GM23338 (cell line): ENCODE results near the gene ACOT2. TPM values are rescaled to one million over a fixed set of nuclear protein-coding genes. Genes with fewer than 3 reads are reported as not detected.

Experiments
- ATAC-seq: fragments of 200-7000 bp; cut with Tn5 transposase; 3 replicates; pipeline ENCODE4 v1.9.1; 2020
- DNase-seq: peaks from one replicate; pipeline ENCODE4 v3.0.0-alpha.2; 2015; ENCODE audit warnings: low spot score
- H2AFZ ChIP-seq: fragments of 200-600 bp; sonication (generic); 2 replicates; pipeline ENCODE4 v1.8.0; 2016; ENCODE audit warnings: antibody characterized with exemption, mild to moderate bottlenecking, moderate library complexity
- H3F3A ChIP-seq: fragments of 200-600 bp; sonication (generic); replicated peaks from 2 replicates; pipeline ENCODE4 v1.8.0; 2017; ENCODE audit warnings: antibody characterized with exemption, mixed run types, low read depth
- H3K27ac ChIP-seq: fragments of 200-600 bp; sonication (generic); 2 replicates; pipeline ENCODE4 v1.6.1; 2016; ENCODE audit warnings: low read depth
- H3K27me3 ChIP-seq: fragments of 200-600 bp; sonication (generic); 2 replicates; pipeline ENCODE4 v1.8.0; 2016; ENCODE audit warnings: mild to moderate bottlenecking, mixed run types, moderate library complexity; ENCODE audit not compliant: insufficient read depth
- H3K36me3 ChIP-seq: fragments of 200-600 bp; sonication (generic); 2 replicates; pipeline ENCODE4 v1.8.0; 2016; ENCODE audit warnings: mild to moderate bottlenecking; ENCODE audit not compliant: insufficient read depth
- H3K4me1 ChIP-seq: fragments of 200-600 bp; sonication (generic); 2 replicates; pipeline ENCODE4 v1.8.0; 2016; ENCODE audit warnings: mild to moderate bottlenecking, moderate library complexity; ENCODE audit not compliant: insufficient read depth
- H3K4me2 ChIP-seq: fragments of 200-600 bp; sonication (generic); 2 replicates; pipeline ENCODE4 v1.7.1; 2017; ENCODE audit warnings: mixed run types
- H3K4me3 ChIP-seq: fragments of 200-600 bp; sonication (generic); 2 replicates; pipeline ENCODE4 v1.6.1; 2016; ENCODE audit warnings: mixed run types
- H3K79me2 ChIP-seq: fragments of 200-600 bp; sonication (generic); replicated peaks from 2 replicates; pipeline ENCODE4 v1.8.0; 2017; ENCODE audit warnings: mild to moderate bottlenecking; ENCODE audit not compliant: insufficient read depth
- H3K9me2 ChIP-seq: fragments of 200-600 bp; sonication (generic); 2 replicates; pipeline ENCODE4 v1.8.0; 2017; ENCODE audit not compliant: insufficient read depth
- H4K20me1 ChIP-seq: fragments of 200-600 bp; sonication (generic); replicated peaks from 2 replicates; pipeline ENCODE4 v1.8.0; 2017; ENCODE audit warnings: mild to moderate bottlenecking; ENCODE audit not compliant: insufficient read depth
- H3K27ac Mint-ChIP-seq: 2 replicates; pipeline ENCODE4 v1.8.0; 2020; ENCODE audit warnings: inconsistent platforms, mild to moderate bottlenecking, moderate library complexity, mixed read lengths
- H3K27me3 Mint-ChIP-seq: 3 replicates; pipeline ENCODE4 v1.8.0; 2022; ENCODE audit warnings: low read depth, mild to moderate bottlenecking, moderate library complexity, mixed read lengths, inconsistent platforms; ENCODE audit not compliant: insufficient read depth, poor library complexity
- H3K36me3 Mint-ChIP-seq: 3 replicates; pipeline ENCODE4 v1.8.0; 2021; ENCODE audit warnings: low read depth, mild to moderate bottlenecking, inconsistent platforms, moderate library complexity, mixed read lengths
- H3K4me1 Mint-ChIP-seq: 3 replicates; pipeline ENCODE4 v1.8.0; 2020; ENCODE audit warnings: mild to moderate bottlenecking, inconsistent platforms, mixed read lengths
- H3K4me3 Mint-ChIP-seq: 3 replicates; pipeline ENCODE4 v1.8.0; 2021; ENCODE audit warnings: moderate library complexity, mild to moderate bottlenecking, inconsistent platforms, mixed read lengths
- H3K9me3 Mint-ChIP-seq: 3 replicates; pipeline ENCODE4 v1.8.0; 2020; ENCODE audit warnings: moderate library complexity, mild to moderate bottlenecking, inconsistent platforms, mixed read lengths
- CREB1 ChIP-seq: fragments of 250-450 bp; sonication (Bioruptor Pico); IDR thresholded peaks from 2 replicates; pipeline ENCODE4 v1.5.0; 2020; ENCODE audit warnings: low read depth, mild to moderate bottlenecking, moderate library complexity
- NANOG ChIP-seq: IDR thresholded peaks from 2 replicates; pipeline ENCODE4 v1.6.1; 2016; ENCODE audit warnings: antibody characterized with exemption, borderline replicate concordance
- POLR2AphosphoS5 ChIP-seq: IDR thresholded peaks from 2 replicates; pipeline ENCODE4 v1.6.1; 2016; ENCODE audit warnings: antibody characterized with exemption, low read depth
- STAT1 ChIP-seq: IDR thresholded peaks from one replicate; pipeline ENCODE4 v1.6.1; 2016; ENCODE audit warnings: antibody characterized with exemption; ENCODE audit not compliant: unreplicated experiment
- ZNF114 ChIP-seq: fragments of 250-450 bp; sonication (Bioruptor Pico); IDR thresholded peaks from 2 replicates; pipeline ENCODE4 v1.5.0; 2020; ENCODE audit warnings: mild to moderate bottlenecking, moderate library complexity
- polyA plus RNA-seq: library from polyadenylated mRNA; unstranded; fragments of >200 nt; fragmentation: Nextera tagmentation; extraction: Ambion mirVana; gene quantifications from 2 replicates; pipeline ENCODE4 v1.2.1, GENCODE V29; 2016
- total RNA-seq: library from RNA; depleted of rRNA; stranded (reverse); fragments of >200 nt; shearing (Covaris generic); gene quantifications from 2 replicates; pipeline ENCODE4 v1.2.3, GENCODE V29; 2014
- TF ChIP-seq, protein P1 (sequence below): IDR thresholded peaks from 2 replicates; pipeline ENCODE4 v1.6.1; 2016; ENCODE audit warnings: antibody characterized with exemption
- TF ChIP-seq, protein P2 (sequence below), 2 experiments: fragments of 200-600 bp in 1 of 2; sonication (generic) in 1 of 2; conservative IDR thresholded peaks; 2 replicates each; pipeline versions ENCODE4 v1.5.1 to v1.6.1; 2016 to 2017; ENCODE audit warnings: antibody characterized with exemption in 2 of 2, low read depth in 2 of 2, mild to moderate bottlenecking in 2 of 2, moderate library complexity in 1 of 2
- TF ChIP-seq, protein P3 (sequence below): fragments of 250-450 bp; sonication (Bioruptor Pico); IDR thresholded peaks from 2 replicates; pipeline ENCODE4 v1.5.0; 2020; ENCODE audit warnings: mild to moderate bottlenecking, moderate library complexity

The ACOT2 gene
- total and polyA plus RNA-seq, 2 experiments from 2014 or later = 9.6 to 10.7 TPM

DNA sequence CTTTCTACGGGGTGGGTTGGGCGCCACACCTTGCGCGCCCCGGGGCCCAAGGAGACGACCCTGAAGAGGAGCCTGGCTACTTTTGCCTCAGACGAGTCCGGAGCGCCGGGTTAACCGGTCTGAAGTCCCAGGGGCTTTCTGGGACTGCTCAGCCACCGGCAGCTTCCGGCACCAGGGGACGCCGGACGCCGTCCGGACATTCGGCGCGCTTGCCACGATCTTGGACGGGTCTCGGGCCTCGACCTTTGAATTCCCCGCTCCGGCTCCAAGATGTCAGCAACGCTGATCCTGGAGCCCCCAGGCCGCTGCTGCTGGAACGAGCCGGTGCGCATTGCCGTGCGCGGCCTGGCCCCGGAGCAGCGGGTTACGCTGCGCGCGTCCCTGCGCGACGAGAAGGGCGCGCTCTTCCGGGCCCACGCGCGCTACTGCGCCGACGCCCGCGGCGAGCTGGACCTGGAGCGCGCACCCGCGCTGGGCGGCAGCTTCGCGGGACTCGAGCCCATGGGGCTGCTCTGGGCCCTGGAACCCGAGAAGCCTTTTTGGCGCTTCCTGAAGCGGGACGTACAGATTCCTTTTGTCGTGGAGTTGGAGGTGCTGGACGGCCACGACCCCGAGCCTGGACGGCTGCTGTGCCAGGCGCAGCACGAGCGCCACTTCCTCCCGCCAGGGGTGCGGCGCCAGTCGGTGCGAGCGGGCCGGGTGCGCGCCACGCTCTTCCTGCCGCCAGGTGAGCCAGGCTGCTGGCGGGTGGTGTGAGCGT lies 22.9 kb downstream of the ACOT2 start, which contains the start of gene ACOT4:
ACOT4 (plus strand) TSS at position 184 of the 760 bp plus-strand sequence; CDS start at position 271, 87 bp downstream.
- Mint-ChIP-seq H3K4me3 (peak within 1 kb of the TSS; percentile 67), H3K27ac (no peak within 1 kb of the TSS), H3K27me3 (peaks cover 18% of the 10 kb centered on the region), H3K36me3 (peaks cover 7% of the 10 kb centered on the region; the same call in 1 of the 3 replicates), H3K9me3 (peaks cover 5% of the 10 kb centered on the region; the same call in 1 of the 3 replicates), H3K4me1 (no peaks in the 10 kb centered on the region)
- H4K20me1 ChIP-seq = no peaks in the 10 kb centered on the region; the same call in 1 of the 2 replicates
- DNase-seq (peak; percentile 73), ATAC-seq (peak; percentile 90)
- peaks cover 4% of the 10 kb centered on the region; the same call in 1 of the 2 replicates for H3F3A ChIP-seq
- no peaks in the 10 kb centered on the region for H3K4me1 ChIP-seq
- H3K9me2 ChIP-seq = no peaks in the 10 kb centered on the region
- TF ChIP-seq, protein P1, sequence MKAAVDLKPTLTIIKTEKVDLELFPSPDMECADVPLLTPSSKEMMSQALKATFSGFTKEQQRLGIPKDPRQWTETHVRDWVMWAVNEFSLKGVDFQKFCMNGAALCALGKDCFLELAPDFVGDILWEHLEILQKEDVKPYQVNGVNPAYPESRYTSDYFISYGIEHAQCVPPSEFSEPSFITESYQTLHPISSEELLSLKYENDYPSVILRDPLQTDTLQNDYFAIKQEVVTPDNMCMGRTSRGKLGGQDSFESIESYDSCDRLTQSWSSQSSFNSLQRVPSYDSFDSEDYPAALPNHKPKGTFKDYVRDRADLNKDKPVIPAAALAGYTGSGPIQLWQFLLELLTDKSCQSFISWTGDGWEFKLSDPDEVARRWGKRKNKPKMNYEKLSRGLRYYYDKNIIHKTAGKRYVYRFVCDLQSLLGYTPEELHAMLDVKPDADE = 0 out of 2 replicates have a peak, but pooled peaks have one; percentile 29
- TF ChIP-seq ZNF114 = no peak
- no peak for TF ChIP-seq STAT1
- TF ChIP-seq, protein P2, sequence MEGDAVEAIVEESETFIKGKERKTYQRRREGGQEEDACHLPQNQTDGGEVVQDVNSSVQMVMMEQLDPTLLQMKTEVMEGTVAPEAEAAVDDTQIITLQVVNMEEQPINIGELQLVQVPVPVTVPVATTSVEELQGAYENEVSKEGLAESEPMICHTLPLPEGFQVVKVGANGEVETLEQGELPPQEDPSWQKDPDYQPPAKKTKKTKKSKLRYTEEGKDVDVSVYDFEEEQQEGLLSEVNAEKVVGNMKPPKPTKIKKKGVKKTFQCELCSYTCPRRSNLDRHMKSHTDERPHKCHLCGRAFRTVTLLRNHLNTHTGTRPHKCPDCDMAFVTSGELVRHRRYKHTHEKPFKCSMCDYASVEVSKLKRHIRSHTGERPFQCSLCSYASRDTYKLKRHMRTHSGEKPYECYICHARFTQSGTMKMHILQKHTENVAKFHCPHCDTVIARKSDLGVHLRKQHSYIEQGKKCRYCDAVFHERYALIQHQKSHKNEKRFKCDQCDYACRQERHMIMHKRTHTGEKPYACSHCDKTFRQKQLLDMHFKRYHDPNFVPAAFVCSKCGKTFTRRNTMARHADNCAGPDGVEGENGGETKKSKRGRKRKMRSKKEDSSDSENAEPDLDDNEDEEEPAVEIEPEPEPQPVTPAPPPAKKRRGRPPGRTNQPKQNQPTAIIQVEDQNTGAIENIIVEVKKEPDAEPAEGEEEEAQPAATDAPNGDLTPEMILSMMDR (conservative IDR thresholded peaks at IDR 0.05; ENCODE audit: low read depth in 2 of 2) = peak in 1 of 2 experiments; percentile 12; a peak in 2 of 4 replicates
- TF ChIP-seq NANOG = no peak
- no peak for TF ChIP-seq CREB1
- H2AFZ ChIP-seq = peak within 1 kb of the TSS; percentile 97
- no peaks in the 10 kb centered on the region for H3K36me3 ChIP-seq
- peak within 1 kb of the TSS; percentile 83 for H3K4me2 ChIP-seq
- no peaks in the 10 kb centered on the region for H3K79me2 ChIP-seq
- H3K4me3 ChIP-seq = peak within 1 kb of the TSS; percentile 77
- peaks cover 24% of the 10 kb centered on the region for H3K27me3 ChIP-seq
- H3K27ac ChIP-seq = no peak within 1 kb of the TSS

DNA sequence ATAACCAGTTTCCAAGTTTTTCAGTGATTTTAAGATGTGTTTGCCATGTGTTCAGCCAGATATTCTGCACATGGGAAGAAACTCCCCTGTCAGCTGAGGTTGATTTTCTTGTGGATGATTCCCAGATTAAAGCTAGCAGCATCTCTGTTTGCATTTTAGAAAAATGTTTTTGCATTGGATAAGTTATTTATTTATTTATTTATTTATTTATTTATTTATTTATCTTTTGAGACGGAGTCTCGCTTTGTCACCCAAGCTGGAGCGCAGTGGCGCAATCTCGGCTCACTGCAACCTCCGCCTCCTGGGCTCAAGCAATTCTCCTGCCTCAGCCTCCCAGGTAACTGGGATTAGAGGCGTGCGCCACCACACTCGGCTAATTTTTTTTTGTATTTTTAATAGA lies 25.5 kb downstream of the ACOT2 start:
- Histone ChIP-seq H3K27me3 (peaks cover 24% of the 10 kb centered on the region), H3F3A (peaks cover 4% of the 10 kb centered on the region; the same call in 1 of the 2 replicates), H3K4me2 (no peak overlapping the region), H3K4me1 (no peaks in the 10 kb centered on the region), H3K9me2 (no peaks in the 10 kb centered on the region), H2AFZ (no peak overlapping the region), H4K20me1 (no peaks in the 10 kb centered on the region; the same call in 1 of the 2 replicates), H3K79me2 (no peaks in the 10 kb centered on the region), H3K4me3 (no peak overlapping the region), H3K36me3 (no peaks in the 10 kb centered on the region), H3K27ac (no peak overlapping the region)
- Mint-ChIP-seq H3K9me3 (peaks cover 5% of the 10 kb centered on the region; the same call in 1 of the 3 replicates), H3K4me1 (no peaks in the 10 kb centered on the region), H3K27ac (no peak overlapping the region), H3K36me3 (peaks cover 7% of the 10 kb centered on the region; the same call in 1 of the 3 replicates), H3K27me3 (peaks cover 18% of the 10 kb centered on the region), H3K4me3 (no peak overlapping the region)
- DNase-seq = no peak
- ATAC-seq = no peak
- no peak for TF ChIP-seq NANOG
- TF ChIP-seq, protein P1 = no peak
- no peak for TF ChIP-seq CREB1
- TF ChIP-seq, protein P3, sequence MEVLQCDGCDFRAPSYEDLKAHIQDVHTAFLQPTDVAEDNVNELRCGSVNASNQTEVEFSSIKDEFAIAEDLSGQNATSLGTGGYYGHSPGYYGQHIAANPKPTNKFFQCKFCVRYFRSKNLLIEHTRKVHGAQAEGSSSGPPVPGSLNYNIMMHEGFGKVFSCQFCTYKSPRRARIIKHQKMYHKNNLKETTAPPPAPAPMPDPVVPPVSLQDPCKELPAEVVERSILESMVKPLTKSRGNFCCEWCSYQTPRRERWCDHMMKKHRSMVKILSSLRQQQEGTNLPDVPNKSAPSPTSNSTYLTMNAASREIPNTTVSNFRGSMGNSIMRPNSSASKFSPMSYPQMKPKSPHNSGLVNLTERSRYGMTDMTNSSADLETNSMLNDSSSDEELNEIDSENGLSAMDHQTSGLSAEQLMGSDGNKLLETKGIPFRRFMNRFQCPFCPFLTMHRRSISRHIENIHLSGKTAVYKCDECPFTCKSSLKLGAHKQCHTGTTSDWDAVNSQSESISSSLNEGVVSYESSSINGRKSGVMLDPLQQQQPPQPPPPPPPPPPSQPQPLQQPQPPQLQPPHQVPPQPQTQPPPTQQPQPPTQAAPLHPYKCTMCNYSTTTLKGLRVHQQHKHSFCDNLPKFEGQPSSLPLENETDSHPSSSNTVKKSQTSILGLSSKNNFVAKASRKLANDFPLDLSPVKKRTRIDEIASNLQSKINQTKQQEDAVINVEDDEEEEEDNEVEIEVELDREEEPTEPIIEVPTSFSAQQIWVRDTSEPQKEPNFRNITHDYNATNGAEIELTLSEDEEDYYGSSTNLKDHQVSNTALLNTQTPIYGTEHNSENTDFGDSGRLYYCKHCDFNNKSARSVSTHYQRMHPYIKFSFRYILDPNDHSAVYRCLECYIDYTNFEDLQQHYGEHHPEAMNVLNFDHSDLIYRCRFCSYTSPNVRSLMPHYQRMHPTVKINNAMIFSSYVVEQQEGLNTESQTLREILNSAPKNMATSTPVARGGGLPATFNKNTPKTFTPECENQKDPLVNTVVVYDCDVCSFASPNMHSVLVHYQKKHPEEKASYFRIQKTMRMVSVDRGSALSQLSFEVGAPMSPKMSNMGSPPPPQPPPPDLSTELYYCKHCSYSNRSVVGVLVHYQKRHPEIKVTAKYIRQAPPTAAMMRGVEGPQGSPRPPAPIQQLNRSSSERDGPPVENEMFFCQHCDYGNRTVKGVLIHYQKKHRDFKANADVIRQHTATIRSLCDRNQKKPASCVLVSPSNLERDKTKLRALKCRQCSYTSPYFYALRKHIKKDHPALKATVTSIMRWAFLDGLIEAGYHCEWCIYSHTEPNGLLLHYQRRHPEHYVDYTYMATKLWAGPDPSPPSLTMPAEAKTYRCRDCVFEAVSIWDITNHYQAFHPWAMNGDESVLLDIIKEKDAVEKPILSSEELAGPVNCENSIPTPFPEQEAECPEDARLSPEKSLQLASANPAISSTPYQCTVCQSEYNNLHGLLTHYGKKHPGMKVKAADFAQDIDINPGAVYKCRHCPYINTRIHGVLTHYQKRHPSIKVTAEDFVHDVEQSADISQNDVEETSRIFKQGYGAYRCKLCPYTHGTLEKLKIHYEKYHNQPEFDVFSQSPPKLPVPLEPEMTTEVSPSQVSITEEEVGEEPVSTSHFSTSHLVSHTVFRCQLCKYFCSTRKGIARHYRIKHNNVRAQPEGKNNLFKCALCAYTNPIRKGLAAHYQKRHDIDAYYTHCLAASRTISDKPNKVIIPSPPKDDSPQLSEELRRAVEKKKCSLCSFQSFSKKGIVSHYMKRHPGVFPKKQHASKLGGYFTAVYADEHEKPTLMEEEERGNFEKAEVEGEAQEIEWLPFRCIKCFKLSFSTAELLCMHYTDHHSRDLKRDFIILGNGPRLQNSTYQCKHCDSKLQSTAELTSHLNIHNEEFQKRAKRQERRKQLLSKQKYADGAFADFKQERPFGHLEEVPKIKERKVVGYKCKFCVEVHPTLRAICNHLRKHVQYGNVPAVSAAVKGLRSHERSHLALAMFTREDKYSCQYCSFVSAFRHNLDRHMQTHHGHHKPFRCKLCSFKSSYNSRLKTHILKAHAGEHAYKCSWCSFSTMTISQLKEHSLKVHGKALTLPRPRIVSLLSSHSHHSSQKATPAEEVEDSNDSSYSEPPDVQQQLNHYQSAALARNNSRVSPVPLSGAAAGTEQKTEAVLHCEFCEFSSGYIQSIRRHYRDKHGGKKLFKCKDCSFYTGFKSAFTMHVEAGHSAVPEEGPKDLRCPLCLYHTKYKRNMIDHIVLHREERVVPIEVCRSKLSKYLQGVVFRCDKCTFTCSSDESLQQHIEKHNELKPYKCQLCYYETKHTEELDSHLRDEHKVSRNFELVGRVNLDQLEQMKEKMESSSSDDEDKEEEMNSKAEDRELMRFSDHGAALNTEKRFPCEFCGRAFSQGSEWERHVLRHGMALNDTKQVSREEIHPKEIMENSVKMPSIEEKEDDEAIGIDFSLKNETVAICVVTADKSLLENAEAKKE (CRISPR knock-in tag) = no peak
- TF ChIP-seq STAT1 = no peak
- TF ChIP-seq POLR2AphosphoS5 = no peak
